Epithelial cell of proximal tubule (primary cell): ENCODE results near the gene MPZL1. TPM values are rescaled to one million over a fixed set of nuclear protein-coding genes. Genes with fewer than 3 reads are reported as not detected.

ENCODE experiments used
- DNase-seq: peaks from one replicate; pipeline ENCODE4 v3.0.0-alpha.2; 2011; ENCODE audit warnings: low read depth
- H3K4me3 ChIP-seq: 2 replicates; pipeline ENCODE4 v1.5.1; 2011; ENCODE audit warnings: low read depth, mild to moderate bottlenecking, low read length
- CTCF ChIP-seq: conservative IDR thresholded peaks from 2 replicates; pipeline ENCODE4 v1.5.1; 2012; ENCODE audit warnings: low read depth, mild to moderate bottlenecking, low read length
- total RNA-seq: library from RNA; depleted of rRNA; stranded (reverse); fragments of >200 nt; gene quantifications from 2 replicates; pipeline ENCODE4 v1.2.3, GENCODE V29; 2015

The MPZL1 gene
- total RNA-seq, 1 donor from 2014 or later: 43.0 TPM

GRCh38 chr1:167776151-167776550 is 54.4 kb downstream of the MPZL1 start:
- no peak for DNase-seq
- no peak overlapping the region for H3K4me3 ChIP-seq
- TF ChIP-seq CTCF: no peak

GRCh38 chr1:167776616-167777268 is 55.0 kb downstream of the MPZL1 start:
- no peak for DNase-seq
- TF ChIP-seq CTCF: no peak
- no peak overlapping the region for H3K4me3 ChIP-seq

- no peak for TF ChIP-seq CTCF
- no peak overlapping the region for H3K4me3 ChIP-seq
- no peak for DNase-seq
Measured at GRCh38 chr1:167777269-167777650, 55.5 kb downstream of the MPZL1 start.

GRCh38 chr1:167781558-167781957 is 59.8 kb downstream of the MPZL1 start:
- no peak overlapping the region for H3K4me3 ChIP-seq
- TF ChIP-seq CTCF: no peak
- no peak for DNase-seq

- DNase-seq: no peak
- TF ChIP-seq CTCF: no peak
Measured at GRCh38 chr1:167782946-167783345, 61.2 kb downstream of the MPZL1 start.

GRCh38 chr1:167784876-167785550 is 63.2 kb downstream of the MPZL1 start:
- no peak for DNase-seq
- H3K4me3 ChIP-seq: no peak overlapping the region
- no peak for TF ChIP-seq CTCF

More at GRCh38 chr1:167782946-167783345, 61.2 kb downstream of the MPZL1 start:
- no peak overlapping the region for H3K4me3 ChIP-seq

- no peak for DNase-seq
- no peak for TF ChIP-seq CTCF
- no peak overlapping the region for H3K4me3 ChIP-seq
Measured at GRCh38 chr1:167786502-167786901, 64.7 kb downstream of the MPZL1 start.
